Activated CD4-positive, alpha-beta T cell treated with anti-CD3 and anti-CD28 coated beads for 4 hours (primary cell): Measurements from ENCODE around the gene ZNF768.
"Not testable (repeated sequence)": the region's sequence is repeated elsewhere in the genome, so short reads cannot be mapped to it uniquely, and the experiment has no call there.

Experiments used
- DNase-seq, 2 donors: peaks; one replicate each; pipeline ENCODE4 v3.0.0-alpha.2; 2020

The ZNF768 gene

DNA sequence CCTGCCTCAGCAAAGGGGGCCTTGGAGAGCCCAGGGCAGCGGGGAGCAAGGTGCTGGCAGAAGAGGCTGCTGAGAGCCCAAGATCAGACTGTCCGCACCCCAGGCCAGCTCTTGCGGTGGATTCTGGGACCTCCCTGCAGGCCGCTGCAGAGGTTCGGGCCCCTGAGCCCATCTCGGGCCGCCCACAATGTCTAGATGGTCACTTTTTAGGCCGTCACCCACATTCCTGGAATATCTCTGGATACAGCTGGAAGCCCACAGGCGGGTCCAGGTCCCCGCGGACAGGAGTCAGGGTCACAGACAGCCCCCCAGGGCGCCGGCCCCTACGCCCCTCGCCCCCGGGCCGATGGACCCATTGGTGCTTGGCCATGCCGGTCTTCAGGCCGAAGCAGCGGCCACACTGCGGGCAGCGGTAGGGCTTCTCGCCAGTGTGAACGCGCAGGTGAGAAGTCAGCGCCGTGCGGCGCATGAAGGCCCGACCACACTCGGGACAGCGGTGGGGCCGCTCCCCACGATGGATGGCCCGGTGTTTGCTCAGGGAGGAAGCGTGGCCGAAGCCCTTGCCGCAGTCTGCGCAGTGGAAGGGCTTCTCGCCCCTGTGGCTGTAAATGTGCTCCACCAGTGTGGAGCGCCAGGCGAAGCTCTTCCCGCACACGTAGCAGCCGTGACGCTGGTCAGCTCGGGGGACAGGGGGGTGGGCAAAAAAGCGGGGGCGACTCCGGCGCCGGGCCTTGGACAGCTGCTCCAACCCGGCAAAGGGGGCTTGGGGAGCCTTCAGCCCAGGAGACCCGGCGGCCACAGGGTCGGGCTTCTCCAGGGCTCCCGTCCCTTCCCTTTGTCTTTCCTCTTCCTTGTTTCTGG, 6.1 kb upstream of the ZNF768 start:
- no peak for DNase-seq

DNA sequence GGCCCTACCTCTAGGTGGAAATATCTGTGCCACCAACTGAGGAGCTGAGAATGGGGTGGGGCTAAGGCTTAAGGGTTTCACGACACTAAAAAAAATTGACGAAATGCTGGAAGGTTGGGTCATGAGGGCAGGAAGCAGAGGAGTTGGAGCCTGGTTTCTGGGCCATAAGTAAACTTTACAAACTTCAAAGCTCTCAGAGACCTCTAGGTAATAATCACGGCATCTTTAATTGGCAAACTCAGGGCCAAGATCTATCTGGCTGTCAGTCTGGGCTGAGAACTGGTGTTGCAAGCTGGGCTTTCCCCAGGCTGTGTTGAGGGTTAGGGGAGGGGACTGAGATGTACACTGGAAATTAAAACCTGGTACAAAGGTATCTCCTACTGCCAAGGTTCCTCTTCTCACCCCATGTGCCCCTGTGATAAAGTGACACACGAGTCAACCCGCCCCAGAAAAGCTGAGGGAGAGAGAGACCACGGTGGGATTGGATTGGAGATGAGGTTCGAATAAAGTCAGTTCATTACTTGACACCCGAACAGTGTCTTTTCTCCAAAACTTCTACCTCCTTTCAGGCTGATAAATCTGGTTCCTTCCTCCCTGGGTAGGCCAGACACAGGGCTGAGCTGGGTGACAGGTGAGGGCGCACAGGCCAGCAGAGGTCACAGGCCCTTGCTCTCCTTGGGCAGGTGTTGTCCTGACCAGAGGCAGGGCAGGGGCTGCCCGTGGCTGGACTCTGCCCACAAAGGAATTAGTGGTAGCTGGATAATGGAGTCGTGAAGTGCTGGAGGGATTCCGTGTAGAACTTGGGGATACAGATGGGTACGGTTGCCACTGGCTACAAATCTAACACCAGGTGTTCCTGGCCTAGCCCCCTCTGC, 4.0 kb upstream of the ZNF768 start:
- DNase-seq, result no peak

DNA sequence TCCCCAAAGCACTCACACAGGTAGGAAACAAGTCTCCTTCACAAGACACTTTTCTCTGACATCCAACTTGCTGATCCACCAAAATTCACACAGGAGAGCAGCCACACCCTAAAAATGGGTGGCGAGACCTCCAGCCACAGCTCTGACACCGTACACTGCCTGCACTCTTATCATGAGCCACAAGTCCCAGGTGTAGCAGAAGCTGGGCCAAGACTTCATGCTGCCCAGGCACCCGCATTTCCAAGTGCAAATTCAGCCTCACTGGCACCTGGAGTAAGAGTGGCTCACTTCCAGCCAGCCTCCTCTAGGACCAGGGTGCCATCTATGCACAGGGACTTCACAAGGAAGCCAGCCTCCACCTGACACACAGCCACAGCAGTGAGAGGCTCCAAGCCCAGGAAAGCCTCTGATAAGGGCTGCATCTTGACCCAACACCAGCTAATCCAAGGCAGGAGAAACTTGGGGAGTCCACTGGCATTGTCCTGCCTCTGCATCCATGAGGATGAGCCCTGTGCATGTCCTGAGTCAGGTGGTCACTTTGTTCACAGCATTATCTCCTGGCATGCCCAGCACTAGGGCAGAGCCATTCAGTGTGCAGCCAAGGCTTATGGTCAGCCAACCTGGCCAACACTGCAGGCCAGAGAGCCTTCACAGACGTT, 2.6 kb upstream of the ZNF768 start:
- no peak for DNase-seq

DNA sequence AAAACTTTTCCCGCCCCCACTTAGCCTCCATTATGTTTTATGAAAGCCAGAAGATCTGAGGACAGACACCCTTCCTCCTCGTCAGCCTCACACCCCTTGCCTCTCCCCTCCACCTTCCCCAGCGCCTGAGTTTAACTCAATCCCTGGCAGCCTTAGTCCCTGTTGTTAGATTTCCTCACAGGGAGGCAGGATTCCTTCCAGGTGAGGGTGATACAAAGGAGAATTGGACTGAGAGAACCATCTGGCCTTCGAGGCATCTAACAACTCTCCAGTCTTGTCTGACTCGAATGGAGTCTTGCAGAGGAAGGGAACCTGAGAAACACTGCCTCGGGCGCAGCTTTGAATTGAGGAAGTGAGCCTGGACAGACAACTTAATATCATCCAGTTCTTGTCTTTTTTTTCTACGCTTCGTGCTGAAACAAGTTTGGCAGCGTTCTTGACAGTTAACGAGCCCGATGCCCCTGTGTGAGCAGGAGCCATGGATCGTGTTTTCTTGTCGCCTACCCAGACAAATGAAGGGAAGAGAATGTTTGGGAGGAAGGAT, 1.3 kb upstream of the ZNF768 start:
- DNase-seq, result no peak

DNA sequence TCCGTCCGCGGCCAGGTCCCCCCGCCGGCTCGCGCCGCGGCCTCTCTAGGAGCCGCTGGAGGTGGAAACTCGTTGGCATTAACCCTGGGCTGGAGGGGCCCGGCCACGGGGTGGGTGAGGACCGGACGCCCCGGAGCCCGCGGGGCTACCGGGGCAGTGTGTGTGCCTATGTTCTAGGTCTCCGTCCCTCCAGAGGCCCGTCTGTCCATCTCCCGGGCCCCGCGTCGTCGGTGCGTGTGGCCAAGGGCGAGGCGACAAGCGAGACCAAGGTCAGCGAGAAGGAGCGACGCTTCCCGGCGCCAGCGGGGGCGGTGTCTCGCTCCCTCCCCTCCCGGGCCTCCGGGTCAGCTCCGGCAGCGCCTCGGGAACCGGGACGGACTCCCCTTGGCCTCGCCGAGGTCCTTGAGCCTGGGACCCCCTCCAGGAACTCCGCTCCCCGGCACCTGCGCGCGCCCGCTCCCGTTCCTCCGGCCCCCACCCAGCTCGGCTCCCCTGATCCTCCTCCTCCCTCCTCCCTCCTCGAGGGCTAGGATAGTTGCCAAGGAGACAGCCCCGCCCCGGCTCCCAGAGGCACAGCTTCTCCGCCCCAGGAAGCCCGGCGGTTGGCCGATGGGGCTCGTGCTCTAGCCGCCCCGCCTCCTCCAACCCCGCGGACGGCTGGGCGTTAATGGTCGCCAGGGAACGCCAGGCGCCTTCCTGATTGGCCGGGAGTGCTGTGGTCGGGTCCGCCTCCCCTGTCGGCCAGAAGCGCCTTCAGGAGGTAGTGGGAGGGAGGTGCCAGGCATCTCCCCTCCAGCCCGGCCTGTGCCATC, 663 bp upstream of the ZNF768 start:
- DNase-seq, result peak; percentile 83 to 86

DNA sequence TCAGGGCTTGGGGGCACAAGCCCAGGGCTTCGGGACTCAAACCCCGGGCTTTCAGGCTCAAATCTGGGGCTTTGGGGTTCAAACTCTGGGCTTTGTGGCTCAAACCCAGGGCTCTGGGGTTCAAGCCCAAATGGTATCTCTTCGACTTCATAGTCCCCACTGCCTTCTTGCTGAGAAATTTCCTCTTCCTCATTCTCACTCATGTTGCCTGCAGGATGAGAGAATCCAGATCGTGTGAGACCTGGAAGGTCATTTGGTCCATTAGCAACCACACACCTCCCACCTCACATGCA, 576 bp downstream of the ZNF768 start:
- no peak for DNase-seq

DNA sequence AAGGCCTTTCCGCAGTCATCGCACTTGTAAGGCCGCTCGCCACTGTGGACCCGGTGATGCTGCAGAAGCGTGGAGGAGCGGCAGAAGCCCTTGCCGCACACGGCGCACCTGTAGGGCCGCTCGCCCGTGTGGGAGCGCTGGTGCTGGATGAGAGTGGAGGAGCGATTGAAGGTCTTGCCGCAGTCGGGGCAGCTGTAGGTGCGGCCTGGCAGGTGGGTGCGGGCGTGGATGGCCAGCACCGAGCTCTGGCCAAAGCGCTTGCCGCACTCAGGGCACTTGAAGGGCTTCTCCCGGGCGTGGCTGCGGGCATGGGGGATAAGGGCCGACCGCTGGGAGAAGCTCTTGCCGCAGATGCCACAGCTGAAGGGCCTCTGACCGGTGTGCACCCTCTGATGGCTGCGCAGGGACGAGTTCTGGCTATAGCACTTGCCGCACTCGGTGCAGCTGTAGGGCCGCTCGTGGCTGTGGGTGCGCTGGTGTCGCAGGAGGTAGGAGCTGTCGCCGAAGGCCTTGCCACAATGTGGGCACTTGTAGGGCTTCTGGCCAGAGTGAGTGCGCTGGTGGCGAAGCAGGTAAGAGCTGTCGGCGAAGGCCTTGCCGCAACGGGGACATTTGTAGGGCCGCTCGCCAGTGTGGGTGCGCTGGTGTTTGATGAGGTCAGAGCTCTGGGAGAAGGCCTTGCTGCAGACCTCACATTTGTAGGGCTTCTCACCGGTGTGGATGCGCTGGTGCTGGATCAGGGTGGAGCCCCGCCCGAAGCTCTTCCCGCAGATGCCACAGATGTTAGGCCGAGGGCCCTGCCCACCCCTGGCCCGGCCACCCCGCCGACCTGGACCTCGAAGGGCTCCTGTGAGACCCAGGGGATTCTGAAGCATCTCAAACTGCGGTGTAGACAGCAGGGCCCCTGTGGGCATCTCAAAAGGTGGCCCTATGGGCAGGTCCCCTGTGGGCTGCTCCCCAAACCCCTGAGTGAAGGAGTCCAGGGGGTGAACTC, 1.5 kb downstream of the ZNF768 start:
- DNase-seq, result no peak

DNA sequence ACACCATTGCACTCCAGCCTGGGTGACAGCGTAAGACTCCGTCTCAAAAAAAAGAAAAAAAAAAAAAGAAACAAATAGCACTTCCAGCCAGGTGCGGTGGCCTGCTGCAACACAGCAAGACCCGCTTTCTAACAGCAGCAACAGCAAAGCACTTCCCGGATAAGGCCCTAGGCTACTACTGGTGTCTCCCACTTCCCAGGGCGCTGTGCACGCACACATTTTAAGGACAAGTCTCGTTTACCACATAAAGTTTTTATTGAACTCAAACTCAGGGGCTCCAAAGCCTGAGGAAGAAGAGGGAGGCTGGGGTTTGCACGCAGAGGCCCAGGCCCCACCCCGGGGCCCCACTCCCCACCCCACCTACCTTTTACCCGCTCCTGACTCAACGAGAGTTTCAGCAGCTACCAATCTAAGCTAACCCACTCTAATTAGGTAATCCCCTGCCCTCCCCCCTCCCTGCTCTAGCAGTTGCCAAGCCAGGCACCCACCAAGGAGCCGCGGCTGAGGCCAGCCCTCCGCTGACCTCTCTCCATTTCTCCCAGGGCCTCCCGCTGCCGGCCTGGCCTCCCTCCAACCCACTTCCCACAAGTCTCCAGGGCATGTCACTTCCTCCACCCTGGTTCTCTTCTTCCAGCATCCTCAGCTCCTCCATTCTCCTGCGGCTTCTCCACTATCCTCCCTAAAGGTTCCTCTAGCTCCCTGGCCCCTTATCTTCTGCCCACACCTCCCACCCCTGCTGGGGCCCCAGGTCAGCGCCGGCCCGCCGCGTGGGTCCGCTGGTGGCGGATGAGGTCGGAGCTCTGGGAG, 2.4 kb downstream of the ZNF768 start:
- DNase-seq, result no peak

DNA sequence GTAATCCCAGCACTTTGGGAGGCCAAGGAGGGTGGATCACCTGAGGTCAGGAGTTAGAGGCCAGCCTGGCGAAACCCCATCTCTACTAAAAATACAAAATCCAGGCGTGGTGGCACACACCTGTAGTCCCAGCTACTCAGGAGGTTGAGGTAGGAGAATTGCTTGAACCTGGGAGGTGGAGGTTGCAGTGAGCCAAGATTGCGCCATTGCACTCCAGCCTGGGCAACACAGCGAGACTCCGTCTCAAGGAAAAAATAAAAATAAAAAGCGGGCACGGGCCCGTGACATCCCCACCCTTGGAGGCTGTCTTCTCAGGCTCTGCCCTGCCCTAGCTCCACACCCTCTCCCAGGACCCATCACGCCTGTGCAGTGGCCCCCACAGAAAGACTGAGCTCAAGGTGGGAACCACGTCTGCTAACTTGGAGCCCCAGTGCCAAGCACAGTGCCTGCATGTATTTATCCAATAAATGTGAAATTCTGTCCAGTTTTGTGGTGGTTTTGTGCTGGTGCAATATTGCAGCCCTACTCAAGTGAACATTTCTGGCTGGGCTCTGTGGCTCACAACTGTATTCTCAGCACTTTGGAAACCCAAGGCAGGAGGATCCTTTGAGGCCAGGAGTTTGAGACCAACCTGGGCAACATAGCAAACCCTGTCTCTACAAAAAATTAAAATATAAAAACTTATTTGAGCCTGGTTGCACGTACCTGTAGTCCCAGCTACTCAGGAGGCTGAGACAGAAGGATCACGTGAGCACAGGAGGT, 3.5 kb downstream of the ZNF768 start:
- not testable (repeated sequence) for DNase-seq

DNA sequence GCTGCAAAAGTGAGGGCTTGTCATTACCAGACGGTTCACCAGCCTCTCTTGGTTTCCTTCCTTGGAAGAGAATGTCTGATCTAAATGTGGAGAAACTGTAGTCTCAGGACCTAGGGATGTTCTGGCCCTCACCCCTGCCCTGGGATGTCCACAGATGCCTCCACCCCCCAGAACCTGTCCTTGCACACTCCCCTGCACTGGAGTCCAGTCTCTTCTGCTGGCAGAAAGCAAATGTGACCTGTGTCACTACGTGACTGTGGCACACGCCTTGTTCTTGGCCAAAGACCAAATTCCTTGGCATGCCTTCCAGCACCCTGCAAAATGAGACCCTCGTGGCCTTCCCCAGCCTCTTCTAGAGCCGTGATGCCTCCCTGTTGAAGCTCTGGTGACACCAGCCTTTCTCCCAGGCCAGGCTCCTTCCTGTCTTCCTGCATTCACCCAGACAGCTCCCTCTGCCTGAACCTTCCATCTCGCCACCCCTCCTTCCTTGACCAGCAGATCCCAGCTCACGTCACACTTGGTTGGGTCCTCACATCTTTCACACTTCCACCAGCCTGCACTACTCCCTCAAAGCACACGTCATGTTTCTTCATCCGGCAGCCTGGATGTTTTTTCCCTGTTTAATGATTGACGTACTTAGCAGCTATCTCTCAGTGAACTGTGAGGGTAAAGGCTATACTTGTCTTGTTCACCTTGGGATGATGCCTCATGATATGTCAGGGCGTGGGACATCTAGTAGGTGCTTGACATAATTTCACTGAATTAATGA, 4.3 kb downstream of the ZNF768 start:
- DNase-seq, result no peak

DNA sequence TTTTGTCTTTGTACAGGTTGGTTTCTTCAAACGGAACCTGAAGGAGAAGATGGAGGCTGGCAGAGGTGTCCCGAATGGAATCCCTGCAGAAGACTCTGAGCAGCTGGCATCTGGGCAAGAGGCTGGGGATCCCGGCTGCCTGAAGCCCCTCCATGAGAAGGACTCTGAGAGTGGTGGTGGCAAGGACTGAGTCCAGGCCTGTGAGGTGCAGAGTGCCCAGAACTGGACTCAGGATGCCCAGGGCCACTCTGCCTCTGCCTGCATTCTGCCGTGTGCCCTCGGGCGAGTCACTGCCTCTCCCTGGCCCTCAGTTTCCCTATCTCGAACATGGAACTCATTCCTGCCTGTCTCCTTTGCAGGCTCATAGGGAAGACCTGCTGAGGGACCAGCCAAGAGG, 4.9 kb downstream of the ZNF768 start:
- DNase-seq, result no peak

DNA sequence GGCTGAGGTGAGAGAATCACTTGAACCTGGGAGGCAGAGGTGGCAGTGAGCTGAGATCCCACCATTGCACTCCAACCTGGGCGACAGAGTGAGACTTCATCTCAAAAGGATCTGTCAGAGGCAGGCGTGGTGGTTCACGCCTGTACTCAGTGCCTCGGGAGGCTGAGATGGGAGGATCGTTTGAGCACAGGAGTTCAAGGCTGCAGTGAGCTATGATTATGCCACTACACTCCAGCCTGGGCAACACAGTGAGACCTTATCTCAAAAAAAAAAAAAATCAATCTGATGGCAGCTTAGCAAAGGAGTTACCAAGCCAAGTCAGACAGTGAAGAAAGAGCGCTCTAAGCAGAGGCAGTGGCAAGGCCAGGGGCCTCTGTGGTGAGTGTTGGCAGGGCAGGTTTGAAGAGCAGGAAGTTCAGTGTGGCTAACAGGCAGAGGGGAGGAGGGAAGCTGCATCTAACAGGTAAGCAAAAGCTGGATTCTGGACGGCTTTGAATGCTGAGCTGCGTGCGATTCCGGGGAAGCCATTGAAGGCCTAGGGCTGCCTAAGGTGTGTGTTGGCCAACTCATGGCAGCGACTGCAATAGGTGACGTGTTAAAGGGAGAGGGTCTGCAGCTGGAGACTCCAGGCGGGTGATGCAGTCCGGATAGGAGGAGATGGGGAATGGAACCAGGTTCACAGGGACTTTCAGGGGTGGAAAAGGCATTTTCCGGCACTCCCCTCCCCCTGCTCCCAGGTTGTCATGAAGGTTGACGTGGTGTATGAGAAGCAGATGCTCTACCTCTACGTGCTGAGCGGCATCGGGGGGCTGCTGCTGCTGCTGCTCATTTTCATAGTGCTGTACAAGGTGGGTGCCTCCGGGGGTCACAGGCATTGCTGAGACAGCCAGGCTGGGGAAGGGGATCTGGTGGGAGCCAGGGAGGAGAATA, 7.0 kb downstream of the ZNF768 start:
- no peak for DNase-seq

DNA sequence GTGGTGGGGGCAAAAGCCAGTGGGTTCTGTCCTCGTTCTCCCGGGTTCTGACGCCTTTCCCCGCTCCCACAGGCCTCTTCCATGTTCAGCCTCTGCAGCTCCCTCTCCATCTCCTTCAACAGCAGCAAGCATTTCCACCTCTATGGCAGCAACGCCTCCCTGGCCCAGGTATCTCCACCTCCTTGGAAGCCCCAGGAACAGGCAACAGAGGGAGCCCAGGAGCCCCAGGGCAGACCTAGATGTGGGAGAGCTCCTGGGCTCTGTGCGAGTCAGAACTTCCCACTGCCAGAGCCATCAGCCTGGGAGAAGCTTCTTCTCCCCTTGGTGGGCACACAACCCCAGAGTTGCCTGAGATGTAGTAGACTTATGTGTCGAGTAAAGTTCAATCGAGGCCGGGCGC, 7.8 kb downstream of the ZNF768 start:
- no peak for DNase-seq

DNA sequence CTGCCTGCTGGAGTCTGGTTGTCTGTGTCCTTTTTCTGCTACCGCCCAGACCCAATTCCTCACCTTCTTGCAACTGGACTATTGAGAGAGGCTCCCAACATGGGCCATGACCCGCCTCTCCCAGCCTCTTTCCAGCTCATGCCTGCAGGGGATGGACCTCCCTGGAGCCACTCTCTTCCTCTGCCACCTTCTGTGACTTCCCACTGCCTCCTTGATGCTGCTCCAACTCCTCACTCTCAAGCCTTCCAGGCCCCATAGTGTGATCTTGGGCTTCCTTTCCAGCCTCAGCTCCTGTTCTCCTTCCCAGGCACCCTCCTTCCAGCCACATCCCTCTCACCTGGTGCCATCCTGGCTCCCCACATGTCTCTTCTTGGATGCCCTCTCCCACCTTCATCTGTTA, 11.1 kb downstream of the ZNF768 start:
- DNase-seq, result no peak

DNA sequence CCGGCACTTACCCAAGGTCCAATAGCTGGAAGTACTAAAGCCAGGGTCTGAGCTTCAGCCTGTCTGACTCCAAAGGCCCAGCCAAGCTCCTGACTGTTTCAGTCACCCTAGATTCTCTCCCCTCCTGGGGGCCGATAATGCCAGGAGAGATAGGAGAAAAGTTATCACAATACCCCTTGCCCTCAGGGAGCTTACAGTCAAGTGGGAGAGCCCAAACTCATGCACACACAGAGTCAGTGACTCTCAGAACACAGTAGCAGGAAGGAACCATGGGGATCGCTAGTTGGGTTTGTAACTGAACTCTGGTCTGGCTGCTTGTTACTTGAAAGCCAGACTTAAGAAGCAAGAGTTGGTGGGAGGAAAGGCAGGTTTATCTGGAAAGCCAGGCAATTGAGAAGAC, 14.9 kb downstream of the ZNF768 start:
- no peak for DNase-seq

DNA sequence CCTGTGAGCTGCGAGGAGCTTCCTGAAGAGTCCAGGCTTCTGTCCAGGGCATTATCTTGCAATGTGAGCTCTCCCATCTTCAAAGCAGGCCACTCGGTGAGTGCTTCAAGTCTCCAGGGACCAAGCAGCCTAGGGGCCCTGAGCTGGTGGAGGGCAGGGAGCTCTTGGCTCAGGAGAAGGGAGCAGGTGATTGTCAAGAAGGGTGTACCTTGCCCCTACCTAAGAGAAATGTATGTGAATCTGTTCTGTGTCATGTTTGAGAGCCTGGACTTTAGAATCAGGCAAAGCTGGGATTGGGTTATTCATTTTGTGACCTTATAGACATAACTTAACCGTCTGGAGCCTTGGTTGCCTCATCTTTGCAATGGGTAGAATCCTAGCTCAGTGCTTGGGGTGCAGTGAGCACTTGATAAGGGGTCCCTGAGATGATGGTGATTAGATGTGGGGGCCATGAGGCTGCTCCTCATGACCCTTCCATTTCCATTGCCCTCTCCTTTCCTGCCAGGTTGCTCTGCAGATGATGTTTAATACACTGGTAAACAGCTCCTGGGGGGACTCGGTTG, 15.9 kb downstream of the ZNF768 start:
- no peak for DNase-seq

DNA sequence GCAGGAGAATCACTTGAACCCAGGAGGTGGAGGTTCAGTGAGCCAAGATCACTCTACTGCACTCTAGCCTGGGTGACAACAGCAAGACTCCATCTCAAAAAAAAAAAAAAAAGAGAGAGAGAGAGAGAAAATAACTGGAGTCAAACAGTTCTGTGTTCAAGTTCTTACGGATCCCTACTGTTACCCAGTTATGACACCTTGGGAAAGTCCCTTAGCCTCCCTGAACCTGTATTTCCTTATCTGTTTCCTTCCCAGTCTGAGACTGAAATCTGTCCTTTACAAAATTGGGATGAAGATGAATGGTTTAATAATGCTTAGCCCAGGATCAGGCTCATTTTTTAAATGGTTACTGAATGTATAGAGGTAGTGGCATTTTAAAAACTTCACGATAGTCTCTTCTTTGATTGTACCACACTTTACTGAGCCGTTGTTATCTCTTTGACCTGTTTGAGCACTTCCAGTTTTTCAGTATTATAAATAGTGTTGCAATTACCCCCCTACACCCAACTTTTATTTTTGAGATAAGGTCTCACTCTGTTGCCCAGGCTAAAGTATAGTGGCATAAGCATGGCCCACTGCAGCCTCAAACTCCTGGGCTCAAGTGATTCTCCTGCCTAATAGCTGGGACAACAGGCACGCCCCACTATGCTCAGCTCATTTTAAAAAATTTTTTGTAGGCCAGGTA, 17.1 kb downstream of the ZNF768 start:
- no peak for DNase-seq
